ENCODE data around the gene LRRC10B.
A peak's percentile ranks its signal among the peaks of the same experiment; 100 is the strongest.

LRRC10B gene

GRCh38 chr11:61545341-61545740 is 36.8 kb downstream of the LRRC10B start:
- Histone ChIP-seq H3K9me2 (ENCODE audit: low read depth, low read length) (no peaks in the 10 kb centered on the region), H3K9me3 (ENCODE audit: low read length) (no peaks in the 10 kb centered on the region), H2AFZ (ENCODE audit: low read length) (no peak overlapping the region), H4K20me1 (ENCODE audit: insufficient read depth, low read length) (no peaks in the 10 kb centered on the region), H3K79me2 (ENCODE audit: insufficient read depth, low read length) (no peaks in the 10 kb centered on the region), H3K36me3 (ENCODE audit: insufficient read depth, low read length) (no peaks in the 10 kb centered on the region), H3K4me3 (ENCODE audit: low read depth, low read length, poor library complexity, severe bottlenecking) (no peak overlapping the region), H3K4me1 (ENCODE audit: insufficient read depth, low read length, severe bottlenecking) (no peaks in the 10 kb centered on the region), H3K4me2 (ENCODE audit: low read length) (no peak overlapping the region), H3K9ac (ENCODE audit: low read length) (no peak overlapping the region), H3K27me3 (ENCODE audit: insufficient read depth, low read length) (no peaks in the 10 kb centered on the region), H3K27ac (ENCODE audit: low read depth, low read length, poor library complexity, severe bottlenecking) (no peak overlapping the region), H3F3A (ENCODE audit: insufficient read depth, low read length) (no peaks in the 10 kb centered on the region)
- no peak for TF ChIP-seq EZH2 (IDR thresholded peaks at IDR 0.05; ENCODE audit: borderline replicate concordance, low read length)
- TF ChIP-seq, protein P1, sequence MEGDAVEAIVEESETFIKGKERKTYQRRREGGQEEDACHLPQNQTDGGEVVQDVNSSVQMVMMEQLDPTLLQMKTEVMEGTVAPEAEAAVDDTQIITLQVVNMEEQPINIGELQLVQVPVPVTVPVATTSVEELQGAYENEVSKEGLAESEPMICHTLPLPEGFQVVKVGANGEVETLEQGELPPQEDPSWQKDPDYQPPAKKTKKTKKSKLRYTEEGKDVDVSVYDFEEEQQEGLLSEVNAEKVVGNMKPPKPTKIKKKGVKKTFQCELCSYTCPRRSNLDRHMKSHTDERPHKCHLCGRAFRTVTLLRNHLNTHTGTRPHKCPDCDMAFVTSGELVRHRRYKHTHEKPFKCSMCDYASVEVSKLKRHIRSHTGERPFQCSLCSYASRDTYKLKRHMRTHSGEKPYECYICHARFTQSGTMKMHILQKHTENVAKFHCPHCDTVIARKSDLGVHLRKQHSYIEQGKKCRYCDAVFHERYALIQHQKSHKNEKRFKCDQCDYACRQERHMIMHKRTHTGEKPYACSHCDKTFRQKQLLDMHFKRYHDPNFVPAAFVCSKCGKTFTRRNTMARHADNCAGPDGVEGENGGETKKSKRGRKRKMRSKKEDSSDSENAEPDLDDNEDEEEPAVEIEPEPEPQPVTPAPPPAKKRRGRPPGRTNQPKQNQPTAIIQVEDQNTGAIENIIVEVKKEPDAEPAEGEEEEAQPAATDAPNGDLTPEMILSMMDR (IDR thresholded peaks at IDR 0.05; ENCODE audit: low read length), result peak; percentile 40; the same call in 1 of the 2 replicates

- Histone ChIP-seq H3K4me3 (ENCODE audit: low read depth, low read length, poor library complexity, severe bottlenecking) (no peak overlapping the region), H3K9ac (ENCODE audit: low read length) (no peak overlapping the region), H3K9me2 (ENCODE audit: low read depth, low read length) (no peaks in the 10 kb centered on the region), H3K9me3 (ENCODE audit: low read length) (no peaks in the 10 kb centered on the region), H3K79me2 (ENCODE audit: insufficient read depth, low read length) (no peaks in the 10 kb centered on the region), H3F3A (ENCODE audit: insufficient read depth, low read length) (no peaks in the 10 kb centered on the region), H3K36me3 (ENCODE audit: insufficient read depth, low read length) (no peaks in the 10 kb centered on the region), H3K4me2 (ENCODE audit: low read length) (no peak overlapping the region), H3K27ac (ENCODE audit: low read depth, low read length, poor library complexity, severe bottlenecking) (no peak overlapping the region), H3K27me3 (ENCODE audit: insufficient read depth, low read length) (no peaks in the 10 kb centered on the region), H3K4me1 (ENCODE audit: insufficient read depth, low read length, severe bottlenecking) (no peaks in the 10 kb centered on the region), H4K20me1 (ENCODE audit: insufficient read depth, low read length) (no peaks in the 10 kb centered on the region), H2AFZ (ENCODE audit: low read length) (no peak overlapping the region)
- TF ChIP-seq EZH2 (IDR thresholded peaks at IDR 0.05; ENCODE audit: borderline replicate concordance, low read length), result no peak
- TF ChIP-seq, protein P1 (IDR thresholded peaks at IDR 0.05; ENCODE audit: low read length), result no peak
These were observed 37.4 kb downstream of the LRRC10B start for GRCh38 chr11:61545921-61546320.

DNA sequence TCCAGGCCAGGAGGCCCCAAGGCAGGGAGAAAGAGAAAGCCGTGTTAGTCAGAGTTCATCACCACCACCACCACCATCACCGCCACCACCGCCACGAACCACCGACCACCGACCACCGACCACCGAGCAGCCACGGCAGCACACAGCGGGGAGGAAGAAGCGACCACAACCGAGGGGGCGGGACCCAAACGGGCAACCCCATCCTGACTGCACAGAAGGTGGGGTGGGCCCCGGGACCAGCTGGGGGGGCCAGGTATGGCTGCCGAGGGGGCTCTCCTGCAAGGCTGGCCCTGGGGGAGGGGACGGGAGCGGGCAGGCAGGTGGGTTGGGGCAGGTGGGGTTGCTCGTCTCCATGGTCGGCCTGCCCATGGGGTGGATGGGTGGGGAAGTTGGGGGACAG is 38.1 kb downstream of the LRRC10B start:
- no peaks in the 10 kb centered on the region for H3K9me2 ChIP-seq (ENCODE audit: low read depth, low read length)
- H3K9ac ChIP-seq (ENCODE audit: low read length), result no peak overlapping the region
- no peaks in the 10 kb centered on the region for H3F3A ChIP-seq (ENCODE audit: insufficient read depth, low read length)
- H3K36me3 ChIP-seq (ENCODE audit: insufficient read depth, low read length), result no peaks in the 10 kb centered on the region
- H3K4me3 ChIP-seq (ENCODE audit: low read depth, low read length, poor library complexity, severe bottlenecking), result no peak overlapping the region
- H2AFZ ChIP-seq (ENCODE audit: low read length), result no peak overlapping the region
- H3K79me2 ChIP-seq (ENCODE audit: insufficient read depth, low read length), result no peaks in the 10 kb centered on the region
- no peak overlapping the region for H3K4me2 ChIP-seq (ENCODE audit: low read length)
- TF ChIP-seq, protein P1 (IDR thresholded peaks at IDR 0.05; ENCODE audit: low read length), result no peak
- TF ChIP-seq EZH2 (IDR thresholded peaks at IDR 0.05; ENCODE audit: borderline replicate concordance, low read length), result no peak
- H3K4me1 ChIP-seq (ENCODE audit: insufficient read depth, low read length, severe bottlenecking), result no peaks in the 10 kb centered on the region
- H3K27ac ChIP-seq (ENCODE audit: low read depth, low read length, poor library complexity, severe bottlenecking), result no peak overlapping the region
- H4K20me1 ChIP-seq (ENCODE audit: insufficient read depth, low read length), result no peaks in the 10 kb centered on the region
- no peaks in the 10 kb centered on the region for H3K9me3 ChIP-seq (ENCODE audit: low read length)
- no peaks in the 10 kb centered on the region for H3K27me3 ChIP-seq (ENCODE audit: insufficient read depth, low read length)
